Activated B cell treated with CpG ODN at 0.5 μM for 24 hours (primary cell): ENCODE data around the gene NCKAP5. TPM values are rescaled to one million over a fixed set of nuclear protein-coding genes. Genes with fewer than 3 reads are reported as not detected.

Experiments used
- ATAC-seq: fragments of 200-7000 bp; cut with Tn5 transposase; one replicate; pipeline ENCODE4 v1.10.0; 2021; ENCODE audit warnings: low read depth, mild to moderate bottlenecking, moderate library complexity
- CTCF ChIA-PET: fragments of 350-600 bp; sonication (Branson Sonifier 250); formaldehyde crosslinking; loops from one replicate; lab custom pipeline; 2021; ENCODE audit warnings: antibody characterized with exemption; lab: Charles Lee
- POLR2A ChIA-PET: fragments of 350-600 bp; sonication (Branson Sonifier 250); formaldehyde crosslinking; loops from one replicate; lab custom pipeline; 2021; ENCODE audit warnings: antibody characterized with exemption; lab: Charles Lee
- DNase-seq: peaks from one replicate; pipeline ENCODE4 v3.0.0; 2022
- H3K27ac Mint-ChIP-seq: one replicate; pipeline ENCODE4 v1.8.0; 2020; ENCODE audit warnings: mixed read lengths
- H3K27me3 Mint-ChIP-seq: one replicate; pipeline ENCODE4 v1.8.0; 2021; ENCODE audit warnings: mixed read lengths
- H3K36me3 Mint-ChIP-seq: one replicate; pipeline ENCODE4 v1.8.0; 2021; ENCODE audit warnings: low read depth, mixed read lengths
- H3K4me1 Mint-ChIP-seq: one replicate; pipeline ENCODE4 v1.8.0; 2021; ENCODE audit warnings: mixed read lengths
- H3K4me3 Mint-ChIP-seq: one replicate; pipeline ENCODE4 v1.8.0; 2020; ENCODE audit warnings: mild to moderate bottlenecking, mixed read lengths
- H3K9me3 Mint-ChIP-seq: one replicate; pipeline ENCODE4 v1.8.0; 2020; ENCODE audit warnings: mixed read lengths
- intact Hi-C: fragments of 100-400 bp; cut with micrococcal nuclease; formaldehyde crosslinking; loops from one replicate; pipeline ENCODE4 v1.15.1; 2024
- total RNA-seq: library from RNA; stranded (reverse); gene quantifications from 2 replicates; pipeline ENCODE4 v1.2.3, GENCODE V29; 2022
- TF ChIP-seq, protein P1 (sequence below): fragments of 200-600 bp; IDR thresholded peaks from one replicate; pipeline ENCODE4 v1.8.0; 2022; ENCODE audit warnings: antibody characterized with exemption, mild to moderate bottlenecking

NCKAP5 gene
- total RNA-seq, 1 donor from 2014 or later, result not detected

DNA sequence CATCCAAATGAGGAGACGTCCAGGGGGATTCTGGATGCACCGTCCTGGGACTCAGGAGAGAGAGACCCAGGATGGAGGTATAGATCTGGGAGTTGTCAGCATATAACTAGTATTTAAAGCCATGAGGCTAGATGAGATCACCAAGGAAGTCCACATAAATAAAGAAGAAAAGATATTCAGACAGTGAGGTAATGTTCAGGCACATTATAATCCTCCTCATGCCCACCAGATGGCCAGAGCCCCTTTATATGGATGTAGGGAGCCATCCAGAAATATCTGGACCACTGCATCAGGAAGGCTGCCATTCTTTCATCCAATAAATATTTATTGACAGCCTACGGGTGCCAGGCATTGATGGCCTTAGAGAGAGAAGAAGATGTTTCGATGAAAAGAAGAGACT lies 21.2 kb upstream of the NCKAP5 start:
- DNase-seq (no peak), ATAC-seq (no peak)
- H3K4me1 Mint-ChIP-seq, result no peaks in the 10 kb centered on the region
- H3K4me3 Mint-ChIP-seq, result no peak overlapping the region
- no peaks in the 10 kb centered on the region for H3K36me3 Mint-ChIP-seq
- H3K27ac Mint-ChIP-seq, result no peak overlapping the region
- H3K27me3 Mint-ChIP-seq, result peaks cover 16% of the 10 kb centered on the region
- POLR2A ChIA-PET, result no interaction called here
- TF ChIP-seq, protein P1, sequence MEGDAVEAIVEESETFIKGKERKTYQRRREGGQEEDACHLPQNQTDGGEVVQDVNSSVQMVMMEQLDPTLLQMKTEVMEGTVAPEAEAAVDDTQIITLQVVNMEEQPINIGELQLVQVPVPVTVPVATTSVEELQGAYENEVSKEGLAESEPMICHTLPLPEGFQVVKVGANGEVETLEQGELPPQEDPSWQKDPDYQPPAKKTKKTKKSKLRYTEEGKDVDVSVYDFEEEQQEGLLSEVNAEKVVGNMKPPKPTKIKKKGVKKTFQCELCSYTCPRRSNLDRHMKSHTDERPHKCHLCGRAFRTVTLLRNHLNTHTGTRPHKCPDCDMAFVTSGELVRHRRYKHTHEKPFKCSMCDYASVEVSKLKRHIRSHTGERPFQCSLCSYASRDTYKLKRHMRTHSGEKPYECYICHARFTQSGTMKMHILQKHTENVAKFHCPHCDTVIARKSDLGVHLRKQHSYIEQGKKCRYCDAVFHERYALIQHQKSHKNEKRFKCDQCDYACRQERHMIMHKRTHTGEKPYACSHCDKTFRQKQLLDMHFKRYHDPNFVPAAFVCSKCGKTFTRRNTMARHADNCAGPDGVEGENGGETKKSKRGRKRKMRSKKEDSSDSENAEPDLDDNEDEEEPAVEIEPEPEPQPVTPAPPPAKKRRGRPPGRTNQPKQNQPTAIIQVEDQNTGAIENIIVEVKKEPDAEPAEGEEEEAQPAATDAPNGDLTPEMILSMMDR, result no peak
- CTCF ChIA-PET, result no interaction called here
- intact Hi-C loops, result no loop called here
- H3K9me3 Mint-ChIP-seq, result no peaks in the 10 kb centered on the region

GRCh38 chr2:133588144-133588543 lies 19.9 kb upstream of the NCKAP5 start:
- no peak for DNase-seq
- Mint-ChIP-seq H3K36me3 (no peaks in the 10 kb centered on the region), H3K4me3 (no peak overlapping the region), H3K27me3 (peaks cover 16% of the 10 kb centered on the region), H3K4me1 (no peaks in the 10 kb centered on the region), H3K27ac (no peak overlapping the region), H3K9me3 (no peaks in the 10 kb centered on the region)
- intact Hi-C loops, result no loop called here
- TF ChIP-seq, protein P1, result no peak
- no peak for ATAC-seq
- POLR2A ChIA-PET, result no interaction called here
- CTCF ChIA-PET, result no interaction called here

GRCh38 chr2:133586978-133587377 lies 18.7 kb upstream of the NCKAP5 start:
- intact Hi-C loops, result no loop called here
- Mint-ChIP-seq H3K4me3 (no peak overlapping the region), H3K27me3 (peaks cover 14% of the 10 kb centered on the region), H3K36me3 (no peaks in the 10 kb centered on the region), H3K9me3 (no peaks in the 10 kb centered on the region), H3K27ac (no peak overlapping the region), H3K4me1 (no peaks in the 10 kb centered on the region)
- TF ChIP-seq, protein P1, result no peak
- CTCF ChIA-PET, result no interaction called here
- POLR2A ChIA-PET, result no interaction called here
- DNase-seq (no peak), ATAC-seq (no peak)

GRCh38 chr2:133581010-133581760 lies 12.9 kb upstream of the NCKAP5 start:
- CTCF ChIA-PET, result no interaction called here
- intact Hi-C loops, result no loop called here
- TF ChIP-seq, protein P1, result no peak
- Mint-ChIP-seq H3K4me3 (no peak overlapping the region), H3K4me1 (no peaks in the 10 kb centered on the region), H3K36me3 (no peaks in the 10 kb centered on the region), H3K27ac (no peak overlapping the region), H3K9me3 (no peaks in the 10 kb centered on the region), H3K27me3 (no peaks in the 10 kb centered on the region)
- DNase-seq, result no peak
- POLR2A ChIA-PET, result no interaction called here
- ATAC-seq, result no peak

DNA sequence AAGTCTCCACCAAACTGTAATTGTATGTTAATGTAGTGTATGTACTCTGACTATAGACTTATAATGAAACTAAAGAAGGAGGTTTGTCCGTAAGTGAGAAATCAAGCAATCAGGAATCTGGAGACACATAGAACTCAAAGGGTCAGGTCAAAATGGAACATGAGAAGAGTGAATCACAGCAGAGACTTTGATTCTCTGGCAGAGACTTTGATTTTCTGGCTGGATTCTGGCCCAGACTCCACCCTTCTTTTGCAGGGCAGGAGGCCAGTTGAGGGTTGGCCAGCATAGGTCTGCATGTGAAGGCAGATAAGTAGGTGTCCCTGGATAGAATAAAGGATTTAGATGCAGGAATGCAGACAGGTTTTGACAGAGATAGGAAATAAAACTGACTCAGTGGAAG lies 11.0 kb upstream of the NCKAP5 start:
- H3K27ac Mint-ChIP-seq, result no peak overlapping the region
- DNase-seq, result no peak
- intact Hi-C loops, result no loop called here
- no peaks in the 10 kb centered on the region for H3K36me3 Mint-ChIP-seq
- H3K27me3 Mint-ChIP-seq, result no peaks in the 10 kb centered on the region
- ChIA-PET CTCF (no interaction called here), POLR2A (no interaction called here)
- no peak overlapping the region for H3K4me3 Mint-ChIP-seq
- no peaks in the 10 kb centered on the region for H3K9me3 Mint-ChIP-seq
- TF ChIP-seq, protein P1, result no peak
- H3K4me1 Mint-ChIP-seq, result no peaks in the 10 kb centered on the region
- no peak for ATAC-seq
